Measurements from ENCODE around the gene PRKCE. TPM values are rescaled to one million over a fixed set of nuclear protein-coding genes. Genes with fewer than 3 reads are reported as not detected.

PRKCE gene
- total and polyA plus RNA-seq, 2 of the 8 experiments (the other 6 are each of a cell fraction or from before 2014, with no cell fraction given) = 0.54 to 2.1 TPM

DNA sequence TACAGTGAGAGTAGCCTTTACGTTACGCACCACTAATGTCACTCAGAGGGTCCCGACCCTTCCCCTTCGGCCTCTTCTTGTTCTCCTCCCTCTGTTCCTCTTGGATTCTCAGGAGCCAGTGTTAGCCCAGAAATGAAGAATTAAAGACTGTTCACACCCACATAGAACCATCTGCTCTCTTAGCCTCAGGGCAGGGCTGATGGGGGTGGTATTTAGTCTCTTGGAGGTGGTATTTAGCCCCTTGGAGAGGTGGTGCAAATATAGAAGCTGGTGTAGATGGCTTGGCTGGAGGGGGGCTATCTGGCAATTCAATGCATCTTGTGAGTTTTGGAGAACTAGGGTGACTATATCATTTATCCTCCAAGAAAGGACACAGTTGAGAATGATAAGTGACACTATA lies 286.5 kb downstream of the PRKCE start:
- Histone ChIP-seq H3K23me2 (ENCODE audit: low read depth, low read length) (no peaks in the 10 kb centered on the region), H2BK15ac (ENCODE audit: low read length) (no peak overlapping the region), H3K4me2 (ENCODE audit: insufficient read depth in 1 of 2, low read depth in 2 of 2, low read length in 2 of 2) (no peak overlapping the region), H3K18ac (ENCODE audit: extremely low read depth, low read length) (no peak overlapping the region), H4K5ac (ENCODE audit: insufficient read length, low read depth, low read length) (no peak overlapping the region), H3K79me1 (ENCODE audit: low read depth, low read length) (no peaks in the 10 kb centered on the region), H3K9ac (replicated peaks in 1 of 4; ENCODE audit: extremely low read depth in 1 of 4, low read depth in 3 of 4, low read length in 3 of 4) (no peak overlapping the region), H2BK20ac (ENCODE audit: low read length) (no peak overlapping the region), H3K56ac (replicated peaks; ENCODE audit: insufficient read length, low read depth, low read length) (no peak overlapping the region), H3K9me3 (ENCODE audit: insufficient read depth in 2 of 2, low read depth in 1 of 2, low read length in 1 of 2) (no peaks in the 10 kb centered on the region), H2BK12ac (ENCODE audit: low read depth, low read length) (no peak overlapping the region), H2BK120ac (replicated peaks; ENCODE audit: low read depth, low read length) (no peak overlapping the region), H3K4me3 (ENCODE audit: extremely low read depth in 1 of 4, insufficient read depth in 2 of 4, low read depth in 3 of 4, low read length in 4 of 4) (no peak overlapping the region), H3K4me1 (replicated peaks in 1 of 4; ENCODE audit: control insufficient read depth in 3 of 4, insufficient read depth in 4 of 4, low read length in 3 of 4) (peaks cover 0 to 2% (median 0%) of the 10 kb centered on the region in 4 experiments; a peak in 2 of 7 replicates), H2AFZ (ENCODE audit: low read length) (no peak overlapping the region), H4K20me1 (replicated peaks in 1 of 2; ENCODE audit: control insufficient read depth in 1 of 2, insufficient read depth in 2 of 2, low read length in 2 of 2) (peaks cover 0 to 1% of the 10 kb centered on the region in 2 experiments), H2AK5ac (ENCODE audit: low read depth, low read length) (no peak overlapping the region), H4K8ac (ENCODE audit: extremely low read depth, insufficient read depth, low read length) (no peak overlapping the region), H3K14ac (ENCODE audit: insufficient read length) (no peak overlapping the region), H3K23ac (ENCODE audit: insufficient read length) (no peak overlapping the region), H3K27ac (ENCODE audit: low read depth, low read length) (no peak overlapping the region), H4K91ac (replicated peaks; ENCODE audit: insufficient read length, low read length) (no peak overlapping the region), H2BK5ac (ENCODE audit: low read depth, low read length) (no peak overlapping the region), H3K79me2 (ENCODE audit: control insufficient read depth in 1 of 2, insufficient read depth in 2 of 2, low read length in 2 of 2) (no peaks in the 10 kb centered on the region), H3K27me3 (replicated peaks in 1 of 4; ENCODE audit: control insufficient read depth in 3 of 4, extremely low read depth in 1 of 4, insufficient read depth in 3 of 4, low read length in 3 of 4) (no peaks in the 10 kb centered on the region), H3K36me3 (ENCODE audit: control insufficient read depth in 2 of 4, insufficient read depth in 4 of 4, low read length in 3 of 4) (no peaks in the 10 kb centered on the region), H3K4ac (replicated peaks; ENCODE audit: insufficient read length, low read depth, low read length) (no peak overlapping the region)
- FAIRE-seq (no peak), DNase-seq (ENCODE audit: low read depth in 1 of 2, low spot score in 2 of 2) (no peak)
- POLR2A ChIA-PET (ENCODE audit: partially characterized antibody) = no interaction called here
- CTCF ChIA-PET (ENCODE audit: partially characterized antibody) = interaction anchor here (0.7 to 1.5 kb wide), 7 partner anchors 16 to 294 kb away, joined by 3 to 4 read pairs (median 3); no protein-coding TSS in a partner anchor
- WGBS, 2 experiments (ENCODE audit: extremely low coverage in 1 of 2, insufficient coverage in 1 of 2, insufficient read length in 1 of 2, insufficient replicate concordance in 2 of 2, low coverage in 1 of 2, low lambda C conversion rate in 2 of 2, missing lambda C conversion rate in 1 of 2) = 86% methylated on average over 4 of the region's 4 CpGs; no CpG with 5 or more reads in 1 of the 2 experiments
- TF ChIP-seq ZNF274 (IDR thresholded peaks at IDR 0.05; ENCODE audit: borderline replicate concordance, extremely low read depth, low read length) (no peak), SP2 (IDR thresholded peaks at IDR 0.05; ENCODE audit: low read length) (no peak), KDM1A (IDR thresholded peaks at IDR 0.05; ENCODE audit: borderline replicate concordance, low read length) (no peak), MAFK (IDR thresholded peaks at IDR 0.05; ENCODE audit: low read depth, low read length) (no peak), EP300 (IDR thresholded peaks at IDR 0.05; ENCODE audit: borderline replicate concordance in 1 of 2, low read depth in 2 of 2, low read length in 2 of 2) (no peak), RBBP5 (IDR thresholded peaks at IDR 0.05; ENCODE audit: borderline replicate concordance, low read depth, low read length) (no peak), POLR2AphosphoS5 (IDR thresholded peaks at IDR 0.05; ENCODE audit: low read depth, low read length) (no peak), EGR1 (IDR thresholded peaks at IDR 0.05; ENCODE audit: borderline replicate concordance, low read depth, low read length) (no peak), SIX5 (IDR thresholded peaks at IDR 0.05; ENCODE audit: low read depth, low read length) (no peak), FOSL1 (IDR thresholded peaks at IDR 0.05; ENCODE audit: insufficient read depth, low read depth, low read length) (no peak)
- TF ChIP-seq, protein P1, sequence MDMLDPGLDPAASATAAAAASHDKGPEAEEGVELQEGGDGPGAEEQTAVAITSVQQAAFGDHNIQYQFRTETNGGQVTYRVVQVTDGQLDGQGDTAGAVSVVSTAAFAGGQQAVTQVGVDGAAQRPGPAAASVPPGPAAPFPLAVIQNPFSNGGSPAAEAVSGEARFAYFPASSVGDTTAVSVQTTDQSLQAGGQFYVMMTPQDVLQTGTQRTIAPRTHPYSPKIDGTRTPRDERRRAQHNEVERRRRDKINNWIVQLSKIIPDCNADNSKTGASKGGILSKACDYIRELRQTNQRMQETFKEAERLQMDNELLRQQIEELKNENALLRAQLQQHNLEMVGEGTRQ (IDR thresholded peaks at IDR 0.05; ENCODE audit: low read length) = no peak
- TF ChIP-seq, protein P2, sequence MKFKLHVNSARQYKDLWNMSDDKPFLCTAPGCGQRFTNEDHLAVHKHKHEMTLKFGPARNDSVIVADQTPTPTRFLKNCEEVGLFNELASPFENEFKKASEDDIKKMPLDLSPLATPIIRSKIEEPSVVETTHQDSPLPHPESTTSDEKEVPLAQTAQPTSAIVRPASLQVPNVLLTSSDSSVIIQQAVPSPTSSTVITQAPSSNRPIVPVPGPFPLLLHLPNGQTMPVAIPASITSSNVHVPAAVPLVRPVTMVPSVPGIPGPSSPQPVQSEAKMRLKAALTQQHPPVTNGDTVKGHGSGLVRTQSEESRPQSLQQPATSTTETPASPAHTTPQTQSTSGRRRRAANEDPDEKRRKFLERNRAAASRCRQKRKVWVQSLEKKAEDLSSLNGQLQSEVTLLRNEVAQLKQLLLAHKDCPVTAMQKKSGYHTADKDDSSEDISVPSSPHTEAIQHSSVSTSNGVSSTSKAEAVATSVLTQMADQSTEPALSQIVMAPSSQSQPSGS (IDR thresholded peaks at IDR 0.05; ENCODE audit: low read length) = no peak
